Measurements from ENCODE around the gene FMO5.

- TF ChIP-seq CTCF (IDR thresholded peaks at IDR 0.05) (no peak), POLR2AphosphoS5 (IDR thresholded peaks at IDR 0.05) (no peak), POLR2A (IDR thresholded peaks at IDR 0.05) (no peak), EP300 (IDR thresholded peaks at IDR 0.05) (no peak)
Observed at GRCh38 chr1:147266381-147266780, 41.2 kb upstream of the FMO5 start.
